Loucy (cell line): ENCODE data around the gene OBP2A.

Source experiments
- H2AFZ ChIP-seq: fragments of 200-600 bp; sonication (generic); 2 replicates; pipeline ENCODE4 v1.6.0; 2016; ENCODE audit warnings: antibody characterized with exemption, mild to moderate bottlenecking, low read length, moderate library complexity
- H3F3A ChIP-seq: fragments of 200-600 bp; 2 replicates; pipeline ENCODE4 v1.6.0; 2016; ENCODE audit warnings: antibody characterized with exemption, low read depth, mild to moderate bottlenecking
- H3K27me3 ChIP-seq: fragments of 200-600 bp; sonication (generic); 2 replicates; pipeline ENCODE4 v1.6.1; 2014; ENCODE audit warnings: low read length, mild to moderate bottlenecking; ENCODE audit not compliant: insufficient read depth, poor library complexity, severe bottlenecking
- H3K36me3 ChIP-seq: fragments of 200-600 bp; sonication (generic); 2 replicates; pipeline ENCODE4 v1.6.1; 2016; ENCODE audit warnings: low read length; ENCODE audit not compliant: insufficient read depth
- H3K4me1 ChIP-seq: fragments of 200-600 bp; sonication (generic); 2 replicates; pipeline ENCODE4 v1.5.1; 2014; ENCODE audit warnings: low read length, mild to moderate bottlenecking; ENCODE audit not compliant: insufficient read depth, poor library complexity, severe bottlenecking
- H3K4me2 ChIP-seq: fragments of 200-600 bp; sonication (generic); 2 replicates; pipeline ENCODE4 v1.6.0; 2014; ENCODE audit warnings: antibody characterized with exemption, low read length, low read depth, mild to moderate bottlenecking; ENCODE audit not compliant: poor library complexity, severe bottlenecking
- H3K4me3 ChIP-seq: fragments of 200-600 bp; sonication (generic); 2 replicates; pipeline ENCODE4 v1.5.1; 2014; ENCODE audit warnings: low read length, mild to moderate bottlenecking, mixed read lengths; ENCODE audit not compliant: poor library complexity, severe bottlenecking
- H3K79me2 ChIP-seq: fragments of 200-600 bp; sonication (generic); 2 replicates; pipeline ENCODE4 v1.6.1; 2014; ENCODE audit warnings: low read length; ENCODE audit not compliant: insufficient read depth
- H3K9ac ChIP-seq: fragments of 200-600 bp; sonication (generic); 2 replicates; pipeline ENCODE4 v1.6.0; 2014; ENCODE audit warnings: mild to moderate bottlenecking, low read depth, low read length, moderate library complexity; ENCODE audit not compliant: poor library complexity, severe bottlenecking
- H3K9me2 ChIP-seq: fragments of 200-600 bp; sonication (generic); replicated peaks from 2 replicates; pipeline ENCODE4 v1.6.1; 2016; ENCODE audit warnings: low read depth, low read length, mixed read lengths
- H3K9me3 ChIP-seq: fragments of 200-600 bp; sonication (generic); 2 replicates; pipeline ENCODE4 v1.6.1; 2014; ENCODE audit warnings: mild to moderate bottlenecking, antibody characterized with exemption, low read length, low read depth; ENCODE audit not compliant: insufficient read depth
- H4K20me1 ChIP-seq: fragments of 200-600 bp; sonication (generic); 2 replicates; pipeline ENCODE4 v1.6.0; 2014; ENCODE audit warnings: antibody characterized with exemption, low read length, mild to moderate bottlenecking; ENCODE audit not compliant: insufficient read depth, poor library complexity, severe bottlenecking
- EZH2phosphoT487 ChIP-seq: fragments of 200-600 bp; IDR thresholded peaks from 2 replicates; pipeline ENCODE4 v1.6.1; 2018; ENCODE audit warnings: antibody characterized with exemption, mild to moderate bottlenecking, moderate library complexity, borderline replicate concordance
- TF ChIP-seq, protein P1 (sequence below): fragments of 200-600 bp; sonication (generic); conservative IDR thresholded peaks from 2 replicates; pipeline ENCODE4 v1.5.1; 2014; ENCODE audit warnings: mild to moderate bottlenecking, antibody characterized with exemption, low read length

The OBP2A gene

DNA sequence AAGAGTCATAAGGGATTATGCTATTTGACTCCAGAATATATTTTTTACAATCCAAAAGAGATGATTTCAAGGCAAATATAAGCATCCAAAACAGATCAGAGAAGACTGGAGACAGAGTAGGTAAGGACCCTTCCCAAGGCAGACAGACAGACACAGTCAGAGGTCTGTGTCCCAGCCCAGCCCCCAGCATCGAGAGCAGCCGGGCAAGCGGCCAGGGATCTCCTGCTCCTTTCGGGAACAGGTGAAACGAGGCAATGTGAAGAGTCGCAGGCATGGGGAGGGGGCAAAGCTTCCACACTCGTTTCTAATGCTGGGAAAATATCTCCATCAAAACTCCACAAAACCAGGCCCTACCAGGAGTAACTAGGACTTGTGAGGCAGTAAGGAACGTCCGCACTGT is 21.4 kb downstream of the OBP2A start:
- Histone ChIP-seq H3K9me2 (no peaks in the 10 kb centered on the region), H2AFZ (no peak overlapping the region), H3K9ac (no peak overlapping the region), H3K79me2 (no peaks in the 10 kb centered on the region), H3K4me1 (no peaks in the 10 kb centered on the region), H3K4me2 (no peak overlapping the region), H3K36me3 (no peaks in the 10 kb centered on the region), H3F3A (no peaks in the 10 kb centered on the region), H3K27me3 (no peaks in the 10 kb centered on the region), H3K9me3 (peaks cover 2% of the 10 kb centered on the region; the same call in 1 of the 2 replicates), H3K4me3 (no peak overlapping the region), H4K20me1 (no peaks in the 10 kb centered on the region)
- TF ChIP-seq, protein P1, sequence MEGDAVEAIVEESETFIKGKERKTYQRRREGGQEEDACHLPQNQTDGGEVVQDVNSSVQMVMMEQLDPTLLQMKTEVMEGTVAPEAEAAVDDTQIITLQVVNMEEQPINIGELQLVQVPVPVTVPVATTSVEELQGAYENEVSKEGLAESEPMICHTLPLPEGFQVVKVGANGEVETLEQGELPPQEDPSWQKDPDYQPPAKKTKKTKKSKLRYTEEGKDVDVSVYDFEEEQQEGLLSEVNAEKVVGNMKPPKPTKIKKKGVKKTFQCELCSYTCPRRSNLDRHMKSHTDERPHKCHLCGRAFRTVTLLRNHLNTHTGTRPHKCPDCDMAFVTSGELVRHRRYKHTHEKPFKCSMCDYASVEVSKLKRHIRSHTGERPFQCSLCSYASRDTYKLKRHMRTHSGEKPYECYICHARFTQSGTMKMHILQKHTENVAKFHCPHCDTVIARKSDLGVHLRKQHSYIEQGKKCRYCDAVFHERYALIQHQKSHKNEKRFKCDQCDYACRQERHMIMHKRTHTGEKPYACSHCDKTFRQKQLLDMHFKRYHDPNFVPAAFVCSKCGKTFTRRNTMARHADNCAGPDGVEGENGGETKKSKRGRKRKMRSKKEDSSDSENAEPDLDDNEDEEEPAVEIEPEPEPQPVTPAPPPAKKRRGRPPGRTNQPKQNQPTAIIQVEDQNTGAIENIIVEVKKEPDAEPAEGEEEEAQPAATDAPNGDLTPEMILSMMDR: no peak
- no peak for TF ChIP-seq EZH2phosphoT487

DNA sequence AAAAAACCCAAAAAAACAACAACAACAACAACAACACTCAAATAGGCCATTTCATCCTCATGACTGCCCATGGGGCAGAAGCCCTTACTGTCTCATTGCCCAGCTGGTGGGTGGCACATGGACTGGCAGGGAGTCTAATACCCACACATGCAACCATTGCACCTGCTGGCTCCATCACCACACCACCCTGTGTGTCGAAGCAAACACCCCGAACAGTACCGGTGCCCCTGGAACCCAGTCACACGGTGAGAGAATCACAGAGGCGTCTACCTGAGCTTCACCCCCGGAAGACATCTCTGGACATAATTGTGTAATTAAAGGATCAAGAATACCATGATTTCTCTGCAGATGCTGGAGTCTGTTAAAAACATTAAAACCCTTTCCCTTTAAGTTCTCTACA is 22.1 kb downstream of the OBP2A start:
- Histone ChIP-seq H3K9me2 (no peaks in the 10 kb centered on the region), H3K4me3 (no peak overlapping the region), H3K79me2 (no peaks in the 10 kb centered on the region), H3K27me3 (no peaks in the 10 kb centered on the region), H3K4me2 (no peak overlapping the region), H3K4me1 (no peaks in the 10 kb centered on the region), H3K9me3 (peaks cover 2% of the 10 kb centered on the region; the same call in 1 of the 2 replicates), H3F3A (no peaks in the 10 kb centered on the region), H4K20me1 (no peaks in the 10 kb centered on the region), H2AFZ (no peak overlapping the region), H3K36me3 (no peaks in the 10 kb centered on the region), H3K9ac (no peak overlapping the region)
- TF ChIP-seq, protein P1: no peak
- TF ChIP-seq EZH2phosphoT487: no peak

DNA sequence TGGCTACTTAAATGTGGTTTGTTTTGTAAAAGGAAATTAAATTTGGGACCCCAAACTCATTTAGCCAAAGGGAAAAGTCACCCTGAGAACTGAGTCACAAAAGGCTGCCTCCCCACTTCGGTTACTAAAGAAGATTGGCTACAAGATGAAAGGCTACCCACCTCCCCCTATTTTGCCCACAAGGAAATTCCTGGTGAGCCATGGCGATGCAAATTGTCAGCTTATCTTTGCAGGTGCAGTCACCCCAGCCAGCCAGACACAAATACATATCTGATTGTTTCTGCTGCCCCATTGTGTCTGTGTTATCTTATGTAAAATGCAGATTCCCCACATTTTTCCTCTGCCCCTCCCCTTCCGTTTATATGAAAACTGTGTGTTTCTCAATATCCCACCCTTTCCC is 24.5 kb downstream of the OBP2A start:
- H3K79me2 ChIP-seq: no peaks in the 10 kb centered on the region
- no peak overlapping the region for H2AFZ ChIP-seq
- H3K4me2 ChIP-seq: no peak overlapping the region
- no peaks in the 10 kb centered on the region for H3K4me1 ChIP-seq
- H3K27me3 ChIP-seq: no peaks in the 10 kb centered on the region
- H4K20me1 ChIP-seq: no peaks in the 10 kb centered on the region
- H3K9ac ChIP-seq: no peak overlapping the region
- no peaks in the 10 kb centered on the region for H3F3A ChIP-seq
- peaks cover 2% of the 10 kb centered on the region; the same call in 1 of the 2 replicates for H3K9me3 ChIP-seq
- no peaks in the 10 kb centered on the region for H3K36me3 ChIP-seq
- TF ChIP-seq, protein P1: no peak
- no peak for TF ChIP-seq EZH2phosphoT487
- H3K4me3 ChIP-seq: no peak overlapping the region
- H3K9me2 ChIP-seq: no peaks in the 10 kb centered on the region
